ENCODE results near the gene DAZAP1.

Gene DAZAP1

GRCh38 chr19:1402411-1403070 is 4.8 kb upstream of the DAZAP1 start:
- Histone ChIP-seq H3K36me3 (ENCODE audit: insufficient read depth, low read length) (no peaks in the 10 kb centered on the region), H2AFZ (ENCODE audit: low read length, unreplicated experiment) (no peak overlapping the region), H3K4me1 (ENCODE audit: control insufficient read depth, insufficient read depth, low read length, unreplicated experiment) (peaks cover 5% of the 10 kb centered on the region), H3K27me3 (ENCODE audit: insufficient read depth, low read length) (no peaks in the 10 kb centered on the region), H3K4me3 (ENCODE audit: low read depth, low read length) (no peak overlapping the region), H3K27ac (ENCODE audit: low read depth, low read length) (no peak overlapping the region), H3K79me2 (ENCODE audit: control insufficient read depth, insufficient read depth, low read length, unreplicated experiment) (no peaks in the 10 kb centered on the region)

GRCh38 chr19:1406774-1407527 is 435 bp upstream of the DAZAP1 start:
- Histone ChIP-seq H3K4me1 (ENCODE audit: control insufficient read depth, insufficient read depth, low read length, unreplicated experiment) (peaks cover 28% of the 10 kb centered on the region), H2AFZ (ENCODE audit: low read length, unreplicated experiment) (peak overlapping the region; percentile 40), H3K27me3 (ENCODE audit: insufficient read depth, low read length) (no peaks in the 10 kb centered on the region), H3K36me3 (ENCODE audit: insufficient read depth, low read length) (no peaks in the 10 kb centered on the region), H3K4me3 (ENCODE audit: low read depth, low read length) (peak overlapping the region; percentile 89), H3K27ac (ENCODE audit: low read depth, low read length) (peak overlapping the region; percentile 53), H3K79me2 (ENCODE audit: control insufficient read depth, insufficient read depth, low read length, unreplicated experiment) (peaks cover 42% of the 10 kb centered on the region)

GRCh38 chr19:1408300-1409203 is 1.2 kb downstream of the DAZAP1 start:
- Histone ChIP-seq H3K4me1 (ENCODE audit: control insufficient read depth, insufficient read depth, low read length, unreplicated experiment) (peaks cover 28% of the 10 kb centered on the region), H2AFZ (ENCODE audit: low read length, unreplicated experiment) (peak overlapping the region; percentile 6), H3K27ac (ENCODE audit: low read depth, low read length) (peak overlapping the region; percentile 88)

GRCh38 chr19:1409204-1410005 is 2.0 kb downstream of the DAZAP1 start:
- Histone ChIP-seq H3K36me3 (ENCODE audit: insufficient read depth, low read length) (no peaks in the 10 kb centered on the region), H3K27me3 (ENCODE audit: insufficient read depth, low read length) (no peaks in the 10 kb centered on the region), H3K4me3 (ENCODE audit: low read depth, low read length) (peak overlapping the region; percentile 96), H3K4me1 (ENCODE audit: control insufficient read depth, insufficient read depth, low read length, unreplicated experiment) (peaks cover 28% of the 10 kb centered on the region), H3K27ac (ENCODE audit: low read depth, low read length) (peak overlapping the region; percentile 88), H2AFZ (ENCODE audit: low read length, unreplicated experiment) (no peak overlapping the region), H3K79me2 (ENCODE audit: control insufficient read depth, insufficient read depth, low read length, unreplicated experiment) (peaks cover 66% of the 10 kb centered on the region)

More at GRCh38 chr19:1408300-1409203, 1.2 kb downstream of the DAZAP1 start:
- Histone ChIP-seq H3K27me3 (ENCODE audit: insufficient read depth, low read length) (no peaks in the 10 kb centered on the region), H3K36me3 (ENCODE audit: insufficient read depth, low read length) (no peaks in the 10 kb centered on the region), H3K4me3 (ENCODE audit: low read depth, low read length) (peak overlapping the region; percentile 96), H3K79me2 (ENCODE audit: control insufficient read depth, insufficient read depth, low read length, unreplicated experiment) (peaks cover 58% of the 10 kb centered on the region)

- Histone ChIP-seq H3K4me1 (ENCODE audit: control insufficient read depth, insufficient read depth, low read length, unreplicated experiment) (peaks cover 33% of the 10 kb centered on the region), H3K4me3 (ENCODE audit: low read depth, low read length) (peak overlapping the region; percentile 96; the same call in 1 of the 2 replicates), H3K27me3 (ENCODE audit: insufficient read depth, low read length) (no peaks in the 10 kb centered on the region), H3K27ac (ENCODE audit: low read depth, low read length) (no peak overlapping the region), H3K36me3 (ENCODE audit: insufficient read depth, low read length) (no peaks in the 10 kb centered on the region), H3K79me2 (ENCODE audit: control insufficient read depth, insufficient read depth, low read length, unreplicated experiment) (peaks cover 71% of the 10 kb centered on the region), H2AFZ (ENCODE audit: low read length, unreplicated experiment) (no peak overlapping the region)
Observed at GRCh38 chr19:1410136-1410786, 2.9 kb downstream of the DAZAP1 start.

GRCh38 chr19:1410789-1411188 is 3.4 kb downstream of the DAZAP1 start:
- Histone ChIP-seq H2AFZ (ENCODE audit: low read length, unreplicated experiment) (no peak overlapping the region), H3K4me1 (ENCODE audit: control insufficient read depth, insufficient read depth, low read length, unreplicated experiment) (peaks cover 36% of the 10 kb centered on the region), H3K36me3 (ENCODE audit: insufficient read depth, low read length) (no peaks in the 10 kb centered on the region), H3K27me3 (ENCODE audit: insufficient read depth, low read length) (no peaks in the 10 kb centered on the region), H3K4me3 (ENCODE audit: low read depth, low read length) (no peak overlapping the region), H3K27ac (ENCODE audit: low read depth, low read length) (no peak overlapping the region), H3K79me2 (ENCODE audit: control insufficient read depth, insufficient read depth, low read length, unreplicated experiment) (peaks cover 74% of the 10 kb centered on the region)

GRCh38 chr19:1411255-1412191 is 4.1 kb downstream of the DAZAP1 start:
- H3K27me3 ChIP-seq (ENCODE audit: insufficient read depth, low read length) = no peaks in the 10 kb centered on the region
- no peaks in the 10 kb centered on the region for H3K36me3 ChIP-seq (ENCODE audit: insufficient read depth, low read length)
- H2AFZ ChIP-seq (ENCODE audit: low read length, unreplicated experiment) = no peak overlapping the region
- H3K4me1 ChIP-seq (ENCODE audit: control insufficient read depth, insufficient read depth, low read length, unreplicated experiment) = peaks cover 43% of the 10 kb centered on the region
- peaks cover 81% of the 10 kb centered on the region for H3K79me2 ChIP-seq (ENCODE audit: control insufficient read depth, insufficient read depth, low read length, unreplicated experiment)
- H3K27ac ChIP-seq (ENCODE audit: low read depth, low read length) = no peak overlapping the region
- no peak overlapping the region for H3K4me3 ChIP-seq (ENCODE audit: low read depth, low read length)

- Histone ChIP-seq H3K79me2 (ENCODE audit: control insufficient read depth, insufficient read depth, low read length, unreplicated experiment) (peaks cover 90% of the 10 kb centered on the region), H3K27ac (ENCODE audit: low read depth, low read length) (no peak overlapping the region), H3K27me3 (ENCODE audit: insufficient read depth, low read length) (no peaks in the 10 kb centered on the region), H3K4me3 (ENCODE audit: low read depth, low read length) (no peak overlapping the region), H2AFZ (ENCODE audit: low read length, unreplicated experiment) (no peak overlapping the region), H3K36me3 (ENCODE audit: insufficient read depth, low read length) (no peaks in the 10 kb centered on the region), H3K4me1 (ENCODE audit: control insufficient read depth, insufficient read depth, low read length, unreplicated experiment) (peaks cover 45% of the 10 kb centered on the region)
Observed at GRCh38 chr19:1412323-1412923, 5.0 kb downstream of the DAZAP1 start.

All from ACC112 (cell line).